Karpas-422 (cell line): ENCODE results near the gene SAG. TPM values are rescaled to one million over a fixed set of nuclear protein-coding genes. Genes with fewer than 3 reads are reported as not detected.

Experiments used
- DNase-seq: peaks from one replicate; pipeline ENCODE4 v3.0.0-alpha.2; 2015
- H2AFZ ChIP-seq: fragments of 200-600 bp; sonication (generic); 2 replicates; pipeline ENCODE4 v1.6.1; 2014; ENCODE audit warnings: antibody characterized with exemption, low read length, mixed read lengths
- H3K27ac ChIP-seq: fragments of 200-600 bp; sonication (generic); 2 replicates; pipeline ENCODE4 v1.5.1; 2014; ENCODE audit warnings: mild to moderate bottlenecking, low read length, moderate library complexity
- H3K27me3 ChIP-seq: fragments of 200-600 bp; sonication (generic); 2 replicates; pipeline ENCODE4 v1.6.1; 2014; ENCODE audit warnings: low read length, mixed read lengths
- H3K36me3 ChIP-seq: fragments of 200-600 bp; sonication (generic); 2 replicates; pipeline ENCODE4 v1.6.1; 2014; ENCODE audit warnings: low read length, mixed read lengths; ENCODE audit not compliant: insufficient read depth
- H3K4me1 ChIP-seq: fragments of 200-600 bp; sonication (generic); 2 replicates; pipeline ENCODE4 v1.6.1; 2014; ENCODE audit warnings: mild to moderate bottlenecking, low read length, mixed read lengths
- H3K4me2 ChIP-seq: fragments of 200-600 bp; sonication (generic); 2 replicates; pipeline ENCODE4 v1.6.1; 2014; ENCODE audit warnings: low read length, low read depth, mild to moderate bottlenecking; ENCODE audit not compliant: poor library complexity, severe bottlenecking
- H3K4me3 ChIP-seq: fragments of 200-600 bp; sonication (generic); 2 replicates; pipeline ENCODE4 v1.5.1; 2014; ENCODE audit warnings: mild to moderate bottlenecking, antibody characterized with exemption, low read length, mixed read lengths
- H3K79me2 ChIP-seq: fragments of 200-600 bp; sonication (generic); 2 replicates; pipeline ENCODE4 v1.6.1; 2014; ENCODE audit warnings: mild to moderate bottlenecking, low read length, mixed read lengths
- H3K9ac ChIP-seq: fragments of 200-600 bp; sonication (generic); 2 replicates; pipeline ENCODE4 v1.6.0; 2014; ENCODE audit warnings: low read length
- H3K9me2 ChIP-seq: fragments of 200-600 bp; sonication (generic), shearing (Covaris generic); replicated peaks from 2 replicates; pipeline ENCODE4 v1.6.0; 2014; ENCODE audit warnings: mild to moderate bottlenecking, low read length, moderate library complexity; ENCODE audit not compliant: insufficient read depth
- H3K9me3 ChIP-seq: fragments of 300-700, 200-600 bp; sonication (generic); 2 replicates; pipeline ENCODE4 v1.6.1; 2014; ENCODE audit warnings: low read length, mixed read lengths
- H4K20me1 ChIP-seq: fragments of 200-600 bp; sonication (generic); 2 replicates; pipeline ENCODE4 v1.6.1; 2014; ENCODE audit warnings: mild to moderate bottlenecking, antibody characterized with exemption, low read length, low read depth; ENCODE audit not compliant: insufficient read depth
- total RNA-seq: library from RNA; depleted of rRNA; stranded (reverse); fragments of >200 nt; shearing (Covaris generic); gene quantifications from 2 replicates; pipeline ENCODE4 v1.2.3, GENCODE V29; 2014; ENCODE audit warnings: low replicate concordance

Gene SAG
- total RNA-seq, 1 experiment from 2014 or later = not detected

- Histone ChIP-seq H3K4me3 (no peak overlapping the region), H3K27ac (no peak overlapping the region), H3K9me3 (no peaks in the 10 kb centered on the region), H4K20me1 (no peaks in the 10 kb centered on the region), H3K36me3 (peaks cover 45% of the 10 kb centered on the region), H2AFZ (no peak overlapping the region), H3K27me3 (no peaks in the 10 kb centered on the region), H3K9ac (no peak overlapping the region), H3K9me2 (no peaks in the 10 kb centered on the region), H3K79me2 (peaks cover 4% of the 10 kb centered on the region), H3K4me2 (no peak overlapping the region), H3K4me1 (no peaks in the 10 kb centered on the region)
- no peak for DNase-seq
Measured at GRCh38 chr2:233290051-233290845, 17.4 kb upstream of the SAG start.

DNA sequence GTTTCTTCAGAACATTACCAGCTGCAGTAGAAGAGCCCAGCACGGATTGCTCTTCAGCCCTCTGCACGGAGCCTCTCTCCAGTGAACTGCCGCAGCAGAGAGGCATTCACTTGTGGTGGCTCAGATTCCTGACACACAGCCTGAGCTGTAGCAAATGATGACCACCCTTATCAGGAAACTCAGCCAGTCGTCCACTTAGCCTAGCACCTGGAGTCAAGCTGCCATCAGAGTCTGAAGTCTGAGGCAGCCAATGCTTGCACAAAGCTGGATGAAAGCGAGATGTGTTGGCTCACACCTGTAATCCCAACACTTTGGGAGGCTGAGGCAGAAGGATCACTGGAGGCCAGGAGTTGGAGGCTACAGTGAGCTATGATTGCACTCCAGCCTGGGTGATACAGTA lies 11.7 kb upstream of the SAG start:
- no peaks in the 10 kb centered on the region for H4K20me1 ChIP-seq
- H3K9ac ChIP-seq = no peak overlapping the region
- H3K4me3 ChIP-seq = no peak overlapping the region
- DNase-seq = no peak
- no peak overlapping the region for H3K4me2 ChIP-seq
- no peaks in the 10 kb centered on the region for H3K79me2 ChIP-seq
- H3K9me2 ChIP-seq = no peaks in the 10 kb centered on the region
- no peak overlapping the region for H3K27ac ChIP-seq
- H3K36me3 ChIP-seq = peaks cover 17% of the 10 kb centered on the region; the same call in 1 of the 2 replicates
- no peak overlapping the region for H2AFZ ChIP-seq
- no peaks in the 10 kb centered on the region for H3K9me3 ChIP-seq
- H3K27me3 ChIP-seq = no peaks in the 10 kb centered on the region
- no peaks in the 10 kb centered on the region for H3K4me1 ChIP-seq

DNA sequence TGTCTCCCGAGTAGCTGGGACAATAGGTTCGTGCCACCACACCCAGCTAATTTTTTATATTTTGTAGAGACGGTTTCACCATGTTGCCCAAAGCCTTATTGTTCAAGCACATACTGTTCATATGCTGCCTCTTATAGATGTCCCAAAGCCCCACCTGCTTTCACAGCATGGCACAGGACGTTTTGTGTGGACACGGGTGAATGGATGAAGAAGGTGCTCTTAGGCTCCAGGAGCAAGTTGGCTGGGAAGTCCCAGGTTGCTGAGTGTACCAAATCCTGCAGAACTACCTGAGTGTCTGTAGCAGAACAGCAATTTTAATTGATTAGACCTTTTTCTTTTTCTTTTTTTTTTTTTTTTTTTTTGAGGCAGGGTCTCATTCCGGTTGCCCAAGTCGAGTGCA lies 10.5 kb upstream of the SAG start:
- Histone ChIP-seq H3K27me3 (no peaks in the 10 kb centered on the region), H3K27ac (no peak overlapping the region), H2AFZ (no peak overlapping the region), H4K20me1 (no peaks in the 10 kb centered on the region), H3K9me3 (no peaks in the 10 kb centered on the region), H3K79me2 (no peaks in the 10 kb centered on the region), H3K36me3 (0 out of 2 replicates have a peak, but pooled peaks cover 6% of the 10 kb centered on the region), H3K4me3 (no peak overlapping the region), H3K4me1 (no peaks in the 10 kb centered on the region), H3K4me2 (no peak overlapping the region), H3K9ac (no peak overlapping the region), H3K9me2 (no peaks in the 10 kb centered on the region)
- DNase-seq = no peak

DNA sequence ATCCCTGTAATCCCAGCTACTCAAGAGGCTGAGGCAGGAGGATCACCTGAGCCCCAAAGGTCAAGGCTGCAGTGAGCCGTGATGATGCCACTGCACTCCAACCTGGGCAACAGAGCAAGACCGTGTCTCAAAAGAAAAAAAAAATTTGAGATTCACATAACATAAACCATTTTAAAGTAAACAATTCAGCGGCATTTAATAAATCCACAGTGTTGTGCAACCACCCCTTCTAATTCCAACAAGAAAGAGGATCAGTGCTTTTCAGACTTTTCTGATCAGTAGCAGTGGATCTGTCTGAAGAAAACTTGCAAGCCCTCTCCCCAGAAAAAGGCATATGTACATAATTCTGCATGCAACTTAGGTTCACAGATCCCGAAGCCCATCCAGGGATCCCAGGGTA lies 7.2 kb upstream of the SAG start:
- no peaks in the 10 kb centered on the region for H3K36me3 ChIP-seq
- H3K27ac ChIP-seq = no peak overlapping the region
- no peak overlapping the region for H3K4me2 ChIP-seq
- H3K9me3 ChIP-seq = no peaks in the 10 kb centered on the region
- H2AFZ ChIP-seq = no peak overlapping the region
- no peak for DNase-seq
- no peaks in the 10 kb centered on the region for H3K4me1 ChIP-seq
- no peaks in the 10 kb centered on the region for H4K20me1 ChIP-seq
- H3K79me2 ChIP-seq = no peaks in the 10 kb centered on the region
- no peaks in the 10 kb centered on the region for H3K27me3 ChIP-seq
- H3K4me3 ChIP-seq = no peak overlapping the region
- H3K9me2 ChIP-seq = no peaks in the 10 kb centered on the region
- H3K9ac ChIP-seq = no peak overlapping the region

GRCh38 chr2:233301248-233301647 lies 6.4 kb upstream of the SAG start:
- DNase-seq = no peak
- no peak overlapping the region for H2AFZ ChIP-seq
- H3K79me2 ChIP-seq = no peaks in the 10 kb centered on the region
- H3K9ac ChIP-seq = no peak overlapping the region
- H3K4me3 ChIP-seq = no peak overlapping the region
- H3K27me3 ChIP-seq = no peaks in the 10 kb centered on the region
- no peaks in the 10 kb centered on the region for H3K36me3 ChIP-seq
- H3K4me1 ChIP-seq = no peaks in the 10 kb centered on the region
- H3K9me3 ChIP-seq = no peaks in the 10 kb centered on the region
- H4K20me1 ChIP-seq = no peaks in the 10 kb centered on the region
- H3K4me2 ChIP-seq = no peak overlapping the region
- H3K27ac ChIP-seq = no peak overlapping the region
- no peaks in the 10 kb centered on the region for H3K9me2 ChIP-seq

GRCh38 chr2:233301811-233302210 lies 5.8 kb upstream of the SAG start:
- no peak overlapping the region for H3K4me3 ChIP-seq
- no peak overlapping the region for H3K9ac ChIP-seq
- H3K27me3 ChIP-seq = no peaks in the 10 kb centered on the region
- H3K79me2 ChIP-seq = no peaks in the 10 kb centered on the region
- no peaks in the 10 kb centered on the region for H3K9me3 ChIP-seq
- H3K27ac ChIP-seq = no peak overlapping the region
- no peaks in the 10 kb centered on the region for H3K9me2 ChIP-seq
- H2AFZ ChIP-seq = no peak overlapping the region
- no peaks in the 10 kb centered on the region for H3K4me1 ChIP-seq
- no peak for DNase-seq
- H3K4me2 ChIP-seq = no peak overlapping the region
- H4K20me1 ChIP-seq = no peaks in the 10 kb centered on the region
- no peaks in the 10 kb centered on the region for H3K36me3 ChIP-seq

GRCh38 chr2:233303252-233303651 lies 4.4 kb upstream of the SAG start:
- H4K20me1 ChIP-seq = no peaks in the 10 kb centered on the region
- no peak overlapping the region for H3K27ac ChIP-seq
- no peaks in the 10 kb centered on the region for H3K36me3 ChIP-seq
- H3K9me2 ChIP-seq = no peaks in the 10 kb centered on the region
- no peaks in the 10 kb centered on the region for H3K4me1 ChIP-seq
- H2AFZ ChIP-seq = no peak overlapping the region
- H3K4me2 ChIP-seq = no peak overlapping the region
- no peak for DNase-seq
- H3K9ac ChIP-seq = no peak overlapping the region
- H3K27me3 ChIP-seq = no peaks in the 10 kb centered on the region
- H3K4me3 ChIP-seq = no peak overlapping the region
- no peaks in the 10 kb centered on the region for H3K79me2 ChIP-seq
- no peaks in the 10 kb centered on the region for H3K9me3 ChIP-seq

GRCh38 chr2:233311241-233311926 lies 3.8 kb downstream of the SAG start:
- no peak overlapping the region for H3K27ac ChIP-seq
- no peaks in the 10 kb centered on the region for H3K9me2 ChIP-seq
- no peaks in the 10 kb centered on the region for H3K36me3 ChIP-seq
- H4K20me1 ChIP-seq = no peaks in the 10 kb centered on the region
- H3K4me2 ChIP-seq = no peak overlapping the region
- no peaks in the 10 kb centered on the region for H3K9me3 ChIP-seq
- H3K79me2 ChIP-seq = no peaks in the 10 kb centered on the region
- H3K9ac ChIP-seq = no peak overlapping the region
- DNase-seq = no peak
- no peak overlapping the region for H2AFZ ChIP-seq
- no peaks in the 10 kb centered on the region for H3K27me3 ChIP-seq
- peaks cover 14% of the 10 kb centered on the region for H3K4me1 ChIP-seq
- no peak overlapping the region for H3K4me3 ChIP-seq
